ENCODE results near the gene PRICKLE4.
"Not testable (repeated sequence)": the region's sequence is repeated elsewhere in the genome, so short reads cannot be mapped to it uniquely, and the experiment has no call there.

The PRICKLE4 gene

DNA sequence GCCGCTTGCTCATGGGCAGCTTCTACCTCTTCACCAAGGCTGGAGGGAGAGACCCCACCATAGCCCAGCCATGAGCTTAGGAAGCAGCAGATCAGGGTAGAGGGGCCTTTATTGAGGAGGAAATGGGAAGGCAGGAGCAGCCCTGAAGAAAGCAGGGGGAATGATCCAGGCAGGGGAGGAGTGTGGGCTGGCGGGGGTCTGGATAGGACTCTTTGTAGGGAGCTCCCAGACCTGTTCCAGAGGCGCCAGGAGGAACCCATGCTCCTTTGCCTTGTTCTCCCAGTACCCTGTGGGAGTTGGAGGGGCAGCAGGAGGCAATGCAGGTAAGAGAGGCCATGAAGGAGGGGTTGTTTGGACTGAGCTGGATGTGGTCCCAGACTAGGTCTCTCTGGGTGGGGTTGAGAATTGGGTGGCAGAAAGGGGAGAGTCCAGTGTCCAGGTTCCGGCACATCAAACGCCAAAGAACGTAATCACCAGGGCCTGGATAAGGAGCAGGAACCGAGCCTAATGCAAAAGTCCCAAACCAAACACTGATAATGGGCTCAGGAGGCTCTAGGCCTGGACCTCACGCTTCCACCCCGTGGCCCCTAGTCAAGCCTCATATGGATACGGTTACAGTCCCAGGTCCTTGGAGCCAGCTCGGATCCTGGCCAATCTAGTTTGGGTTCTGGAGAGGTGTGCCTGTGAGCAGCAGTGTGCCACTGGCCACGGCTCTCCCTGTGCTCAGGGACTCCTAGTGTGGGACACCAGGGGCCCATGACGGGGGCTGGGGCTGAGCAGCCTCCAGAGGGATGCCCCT, 21.3 kb upstream of the PRICKLE4 start:
- TF ChIP-seq, protein P1, sequence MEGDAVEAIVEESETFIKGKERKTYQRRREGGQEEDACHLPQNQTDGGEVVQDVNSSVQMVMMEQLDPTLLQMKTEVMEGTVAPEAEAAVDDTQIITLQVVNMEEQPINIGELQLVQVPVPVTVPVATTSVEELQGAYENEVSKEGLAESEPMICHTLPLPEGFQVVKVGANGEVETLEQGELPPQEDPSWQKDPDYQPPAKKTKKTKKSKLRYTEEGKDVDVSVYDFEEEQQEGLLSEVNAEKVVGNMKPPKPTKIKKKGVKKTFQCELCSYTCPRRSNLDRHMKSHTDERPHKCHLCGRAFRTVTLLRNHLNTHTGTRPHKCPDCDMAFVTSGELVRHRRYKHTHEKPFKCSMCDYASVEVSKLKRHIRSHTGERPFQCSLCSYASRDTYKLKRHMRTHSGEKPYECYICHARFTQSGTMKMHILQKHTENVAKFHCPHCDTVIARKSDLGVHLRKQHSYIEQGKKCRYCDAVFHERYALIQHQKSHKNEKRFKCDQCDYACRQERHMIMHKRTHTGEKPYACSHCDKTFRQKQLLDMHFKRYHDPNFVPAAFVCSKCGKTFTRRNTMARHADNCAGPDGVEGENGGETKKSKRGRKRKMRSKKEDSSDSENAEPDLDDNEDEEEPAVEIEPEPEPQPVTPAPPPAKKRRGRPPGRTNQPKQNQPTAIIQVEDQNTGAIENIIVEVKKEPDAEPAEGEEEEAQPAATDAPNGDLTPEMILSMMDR (IDR thresholded peaks at IDR 0.05; ENCODE audit: low read depth, low read length, missing control alignments): no peak
- H3K27me3 ChIP-seq (replicated peaks): no peaks in the 10 kb centered on the region
- DNase-seq: no peak
- no peak overlapping the region for H3K27ac ChIP-seq
- no peaks in the 10 kb centered on the region for H3K36me3 ChIP-seq (replicated peaks)
- H3K4me3 ChIP-seq (ENCODE audit: low read depth, low read length): no peak overlapping the region
- in situ Hi-C loops (cut with HindIII; ENCODE audit: low pct_ligation_motif_present, low sequenced_read_pairs): no loop called here

DNA sequence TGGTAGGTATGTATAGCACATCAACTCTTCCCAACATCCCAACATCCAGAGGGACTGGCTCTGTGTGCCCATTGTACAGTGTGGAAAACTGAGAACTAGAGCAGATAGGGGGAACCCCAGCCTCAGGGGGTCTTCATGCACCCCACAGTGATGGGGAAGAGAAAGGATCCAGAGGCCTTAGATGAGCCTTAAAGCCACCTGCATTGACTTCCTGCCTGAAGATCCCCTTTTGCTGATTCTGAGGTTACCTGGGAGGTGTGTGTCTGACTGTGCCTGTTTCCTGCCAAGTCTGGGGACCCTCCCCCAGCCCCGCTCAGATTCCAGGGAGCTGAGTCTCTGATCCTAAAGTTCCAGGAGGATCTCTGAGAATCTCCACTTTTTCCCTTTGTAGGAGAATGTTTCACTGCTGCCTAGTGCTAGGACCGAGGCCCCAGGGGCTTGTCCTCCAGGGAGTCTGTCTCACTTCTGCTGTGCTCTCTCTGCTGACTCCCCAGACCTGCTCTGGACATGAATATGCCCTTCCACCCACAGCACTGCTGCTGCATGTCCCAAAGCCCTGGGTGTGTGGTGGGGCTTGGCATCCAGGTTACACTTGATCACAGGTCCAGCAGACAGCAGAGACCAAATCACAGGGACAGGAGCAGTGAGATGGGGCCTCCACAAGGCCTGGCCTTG, 20.5 kb upstream of the PRICKLE4 start:
- TF ChIP-seq, protein P1 (IDR thresholded peaks at IDR 0.05; ENCODE audit: low read depth, low read length, missing control alignments): no peak
- no peak overlapping the region for H3K4me3 ChIP-seq (ENCODE audit: low read depth, low read length)
- no peaks in the 10 kb centered on the region for H3K36me3 ChIP-seq (replicated peaks)
- DNase-seq: no peak
- in situ Hi-C loops (cut with HindIII; ENCODE audit: low pct_ligation_motif_present, low sequenced_read_pairs): no loop called here
- no peaks in the 10 kb centered on the region for H3K27me3 ChIP-seq (replicated peaks)
- H3K27ac ChIP-seq: no peak overlapping the region

DNA sequence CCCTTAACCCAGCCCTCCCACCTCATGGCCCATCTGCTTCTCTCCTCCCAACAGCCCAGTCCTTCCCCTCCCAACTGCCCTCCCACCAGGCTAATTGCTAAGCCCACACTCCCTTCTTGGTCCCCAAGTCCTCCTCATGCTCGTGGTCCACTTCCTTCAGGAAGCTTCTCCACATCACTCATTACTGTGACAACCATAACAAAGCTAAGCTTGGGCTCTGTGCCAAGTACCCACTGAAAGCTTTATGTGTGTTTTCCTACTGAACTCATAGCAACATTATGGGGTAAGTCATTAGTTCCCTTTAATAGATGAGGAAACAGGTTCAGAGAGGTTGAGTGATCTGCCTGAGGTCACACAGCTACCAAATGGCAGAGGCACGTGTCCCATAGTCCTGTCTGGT, 17.1 kb upstream of the PRICKLE4 start:
- Histone ChIP-seq H3K4me3 (ENCODE audit: low read depth, low read length) (no peak overlapping the region), H3K27ac (no peak overlapping the region), H3K36me3 (replicated peaks) (no peaks in the 10 kb centered on the region), H3K27me3 (replicated peaks) (no peaks in the 10 kb centered on the region)
- in situ Hi-C loops (cut with HindIII; ENCODE audit: low pct_ligation_motif_present, low sequenced_read_pairs): no loop called here
- TF ChIP-seq, protein P1 (IDR thresholded peaks at IDR 0.05; ENCODE audit: low read depth, low read length, missing control alignments): no peak
- DNase-seq: no peak

DNA sequence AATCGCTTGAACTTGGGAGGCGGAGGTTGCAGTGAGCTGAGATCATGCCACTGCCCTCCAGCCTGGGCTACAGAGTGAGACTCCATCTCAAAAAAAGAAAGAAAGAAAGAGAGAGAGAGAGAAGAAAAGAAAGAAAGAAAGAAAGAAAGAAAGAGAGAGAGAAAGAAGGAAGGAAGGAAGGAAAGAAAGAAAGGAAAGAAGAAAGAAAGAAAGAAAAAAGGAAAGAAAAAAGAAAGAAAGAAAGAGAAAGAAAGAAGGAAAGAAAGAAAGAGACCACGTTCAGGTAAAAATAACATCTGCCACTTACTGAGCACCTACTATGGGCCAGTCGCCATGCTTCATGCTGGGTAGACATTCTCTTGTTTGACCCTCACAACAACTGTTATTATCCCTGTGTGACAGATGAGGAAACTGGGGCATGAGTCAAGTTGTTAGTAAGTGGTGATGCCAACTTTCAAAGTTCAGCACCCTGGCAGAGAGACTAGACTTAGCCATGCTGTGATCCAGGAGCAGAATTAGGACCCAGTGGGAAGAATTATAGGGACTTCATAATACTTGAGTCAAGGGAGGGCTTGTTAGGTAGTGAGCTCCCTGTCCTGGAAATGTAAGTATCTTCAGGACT, 14.4 kb upstream of the PRICKLE4 start:
- H3K36me3 ChIP-seq (replicated peaks); H3K27me3 ChIP-seq (replicated peaks); H3K4me3 ChIP-seq (ENCODE audit: low read depth, low read length); H3K27ac ChIP-seq; DNase-seq; in situ Hi-C loops (cut with HindIII; ENCODE audit: low pct_ligation_motif_present, low sequenced_read_pairs): not testable (repeated sequence)

DNA sequence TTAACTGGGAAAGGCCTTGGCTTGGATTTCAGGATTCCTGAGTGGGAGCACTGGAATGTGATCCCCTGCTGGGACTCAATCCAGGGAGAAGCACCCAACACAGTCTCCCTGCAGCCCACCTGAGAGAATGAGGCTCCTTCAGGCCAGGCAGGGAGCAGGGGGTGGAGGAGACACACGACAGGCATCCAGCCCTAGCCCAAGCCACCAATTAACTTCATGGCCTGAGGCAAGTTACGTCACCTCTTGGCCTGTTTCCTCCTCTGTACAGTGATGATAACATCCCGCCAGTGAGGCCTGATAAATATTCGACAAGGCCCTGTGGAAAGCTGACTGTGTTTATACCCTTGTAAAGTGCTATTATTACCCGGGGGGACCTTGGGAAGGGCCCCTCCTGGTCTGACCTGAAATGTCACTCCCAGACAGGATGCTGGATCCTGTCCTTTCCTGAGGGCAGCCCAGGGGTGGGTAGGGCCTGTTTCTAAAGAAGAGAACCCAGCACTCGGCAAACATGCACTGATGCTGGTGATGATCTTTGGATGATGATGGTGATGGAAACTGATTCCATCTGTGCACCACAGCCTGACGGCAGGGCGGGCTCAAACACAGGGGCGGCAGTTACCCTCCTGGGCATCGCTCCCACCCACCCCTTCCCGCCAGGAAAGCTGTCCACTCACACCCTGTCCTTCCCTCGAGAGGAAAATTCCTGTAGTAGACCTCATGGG, 13.3 kb upstream of the PRICKLE4 start:
- DNase-seq: peak; percentile 59
- no peak overlapping the region for H3K27ac ChIP-seq
- no peaks in the 10 kb centered on the region for H3K27me3 ChIP-seq (replicated peaks)
- H3K36me3 ChIP-seq (replicated peaks): peaks cover 4% of the 10 kb centered on the region
- no peak overlapping the region for H3K4me3 ChIP-seq (ENCODE audit: low read depth, low read length)
- TF ChIP-seq, protein P1 (IDR thresholded peaks at IDR 0.05; ENCODE audit: low read depth, low read length, missing control alignments): no peak
- in situ Hi-C loops (cut with HindIII; ENCODE audit: low pct_ligation_motif_present, low sequenced_read_pairs): no loop called here
